HPDE6-E6E7 (cell line): Measurements from ENCODE around the gene ZNF827.
A peak's percentile ranks its signal among the peaks of the same experiment; 100 is the strongest.

Source experiments
- DNase-seq: peaks from one replicate; pipeline ENCODE4 v3.0.0; 2011; ENCODE audit warnings: missing footprints; ENCODE audit errors: extremely low spot score

The ZNF827 gene

GRCh38 chr4:145891958-145892357 lies 46.7 kb downstream of the ZNF827 start:
- DNase-seq: no peak

DNA sequence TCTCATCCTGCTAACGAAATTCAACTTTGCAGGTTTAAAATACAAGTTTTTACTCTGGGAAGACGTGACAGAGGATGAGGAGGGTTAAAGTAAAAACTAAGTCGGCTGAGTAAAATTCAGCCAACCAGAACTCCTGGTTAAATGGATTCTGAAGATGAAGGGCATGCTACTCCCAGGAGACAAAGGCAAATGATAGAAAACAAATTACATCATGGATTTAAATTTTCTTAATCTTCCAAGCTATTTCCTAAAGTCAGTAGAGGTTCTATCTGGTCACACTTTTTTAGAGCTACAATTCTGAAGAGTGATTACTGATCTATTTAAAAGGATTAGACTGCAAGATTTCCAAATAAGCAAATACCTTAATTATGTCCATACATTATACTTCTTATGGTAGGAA lies 47.9 kb downstream of the ZNF827 start:
- DNase-seq: no peak

GRCh38 chr4:145888393-145888792 lies 50.2 kb downstream of the ZNF827 start:
- DNase-seq: no peak

DNA sequence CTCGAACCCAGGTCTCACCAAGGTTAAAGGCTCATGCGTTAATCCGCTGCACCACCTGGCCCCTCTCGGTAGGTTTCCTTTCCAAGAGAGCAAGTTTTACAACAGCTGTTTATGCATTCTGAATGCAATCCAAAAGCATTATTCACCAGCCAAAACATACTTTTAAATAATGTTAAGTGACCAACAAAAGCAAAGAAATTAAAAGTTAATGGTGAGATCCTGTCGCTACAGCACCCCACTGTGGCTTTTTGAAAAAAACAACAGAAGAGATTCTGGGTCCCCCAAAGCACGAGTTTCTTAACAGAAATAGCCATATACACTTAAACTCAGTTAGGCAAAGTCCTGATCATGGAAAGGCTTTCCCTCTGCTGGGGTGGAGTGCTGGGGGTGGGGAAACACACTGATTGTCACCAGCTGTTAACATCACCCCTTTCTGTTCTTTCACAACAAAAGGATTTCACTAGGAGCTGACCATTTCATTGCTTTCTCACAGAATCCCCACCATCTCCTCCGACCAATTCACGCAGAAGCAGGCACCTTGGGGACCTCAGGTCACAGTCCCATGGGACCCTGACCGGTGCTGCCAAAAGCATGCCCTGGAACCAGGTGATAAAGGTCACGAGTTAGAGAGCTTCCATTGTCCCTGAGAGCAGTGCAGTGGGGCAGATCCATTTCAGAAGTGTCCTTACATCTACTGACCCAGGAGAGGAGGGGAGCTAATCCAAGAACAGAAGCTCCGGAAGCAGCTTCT lies 51.2 kb downstream of the ZNF827 start:
- no peak for DNase-seq

- DNase-seq: no peak
These were observed 51.8 kb downstream of the ZNF827 start for GRCh38 chr4:145886871-145887240.

GRCh38 chr4:145885666-145886065 lies 53.0 kb downstream of the ZNF827 start:
- no peak for DNase-seq

GRCh38 chr4:145884775-145885174 lies 53.8 kb downstream of the ZNF827 start:
- DNase-seq: no peak

GRCh38 chr4:145883101-145883694 lies 55.4 kb downstream of the ZNF827 start:
- DNase-seq: no peak

- DNase-seq: no peak
These were observed 56.0 kb downstream of the ZNF827 start for GRCh38 chr4:145882604-145883003.

GRCh38 chr4:145881989-145882388 lies 56.6 kb downstream of the ZNF827 start:
- DNase-seq: peak; percentile 83

GRCh38 chr4:145881576-145881975 lies 57.0 kb downstream of the ZNF827 start:
- DNase-seq: no peak

- DNase-seq: no peak
These were observed 58.2 kb downstream of the ZNF827 start for GRCh38 chr4:145880355-145880960.

GRCh38 chr4:145879598-145879997 lies 59.0 kb downstream of the ZNF827 start:
- no peak for DNase-seq

DNA sequence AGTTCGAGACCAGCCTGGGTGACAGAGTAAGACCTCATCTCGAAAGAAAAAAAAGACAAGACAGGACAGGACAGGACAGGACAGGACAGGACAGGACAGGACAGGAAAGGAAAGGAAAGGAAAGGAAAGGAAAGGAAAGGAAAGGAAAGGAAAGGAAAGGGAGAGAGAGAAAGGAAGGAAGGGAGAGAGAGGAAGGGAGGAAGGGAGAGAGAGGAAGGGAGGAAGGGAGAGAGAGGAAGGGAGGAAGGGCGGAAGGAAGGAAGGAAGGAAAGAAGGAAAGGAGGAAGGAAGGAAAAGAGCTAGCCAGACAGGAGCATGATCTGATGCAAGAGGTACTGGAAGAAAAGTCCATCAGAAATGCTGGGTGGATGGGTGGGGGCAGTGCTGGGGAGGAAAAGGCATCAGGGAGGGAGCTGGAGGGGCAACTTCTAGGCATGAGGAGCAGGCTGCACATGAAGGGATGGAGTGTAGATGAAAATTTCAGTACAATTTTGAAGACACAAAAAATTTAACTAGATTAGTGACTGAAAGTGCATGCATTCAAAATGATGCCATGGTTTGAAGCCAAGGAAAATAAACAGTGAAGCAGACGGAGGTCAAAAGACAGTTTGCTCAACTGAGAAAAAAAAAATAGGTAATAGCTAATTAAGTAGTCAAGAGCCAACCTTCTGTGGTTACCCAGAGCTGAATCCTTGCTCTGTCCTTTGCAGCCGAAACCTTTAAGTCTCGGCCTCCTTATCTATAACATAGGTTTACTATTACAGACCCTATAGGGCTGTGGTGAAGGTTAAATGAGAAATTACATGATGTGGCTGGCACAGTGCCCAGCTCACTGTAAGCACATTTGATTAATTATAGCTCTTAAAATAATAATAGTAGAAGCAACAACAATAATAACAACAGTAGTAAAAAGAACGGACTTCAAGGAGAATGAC lies 59.9 kb downstream of the ZNF827 start:
- no peak for DNase-seq

DNA sequence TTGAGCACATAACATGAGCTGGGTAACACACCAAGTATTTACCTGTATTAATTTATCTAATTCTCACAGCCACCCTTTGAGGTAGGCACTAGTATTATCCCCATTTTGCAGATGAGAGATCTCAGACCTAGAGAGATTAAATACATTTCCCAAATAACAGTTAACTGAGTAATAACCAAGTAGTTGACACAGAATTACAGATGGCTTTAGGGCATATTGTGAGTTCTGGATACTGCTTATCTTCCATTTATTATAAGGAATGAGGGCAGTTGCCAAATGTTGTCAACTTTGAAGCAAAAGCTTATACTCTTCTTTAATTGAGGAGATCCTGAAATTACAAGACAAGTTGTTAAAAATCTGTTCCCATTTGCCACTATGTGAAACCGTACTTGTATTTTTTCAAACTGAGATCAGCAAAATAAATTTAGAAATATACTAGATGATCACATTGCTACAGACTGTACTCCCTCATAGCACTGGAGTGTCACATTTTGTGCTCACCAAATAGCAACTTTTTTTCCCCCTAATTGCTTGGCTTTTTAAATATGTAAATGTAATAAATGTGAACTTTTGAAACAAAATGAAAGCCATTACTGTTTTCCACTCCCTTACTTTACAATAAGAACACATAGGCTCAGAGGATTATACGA lies 62.0 kb downstream of the ZNF827 start:
- no peak for DNase-seq

- DNase-seq: no peak
These were observed 64.7 kb downstream of the ZNF827 start for GRCh38 chr4:145873901-145874300.

- no peak for DNase-seq
These were observed 67.4 kb downstream of the ZNF827 start for GRCh38 chr4:145871209-145871608.

GRCh38 chr4:145870155-145871020 lies 68.2 kb downstream of the ZNF827 start:
- no peak for DNase-seq

DNA sequence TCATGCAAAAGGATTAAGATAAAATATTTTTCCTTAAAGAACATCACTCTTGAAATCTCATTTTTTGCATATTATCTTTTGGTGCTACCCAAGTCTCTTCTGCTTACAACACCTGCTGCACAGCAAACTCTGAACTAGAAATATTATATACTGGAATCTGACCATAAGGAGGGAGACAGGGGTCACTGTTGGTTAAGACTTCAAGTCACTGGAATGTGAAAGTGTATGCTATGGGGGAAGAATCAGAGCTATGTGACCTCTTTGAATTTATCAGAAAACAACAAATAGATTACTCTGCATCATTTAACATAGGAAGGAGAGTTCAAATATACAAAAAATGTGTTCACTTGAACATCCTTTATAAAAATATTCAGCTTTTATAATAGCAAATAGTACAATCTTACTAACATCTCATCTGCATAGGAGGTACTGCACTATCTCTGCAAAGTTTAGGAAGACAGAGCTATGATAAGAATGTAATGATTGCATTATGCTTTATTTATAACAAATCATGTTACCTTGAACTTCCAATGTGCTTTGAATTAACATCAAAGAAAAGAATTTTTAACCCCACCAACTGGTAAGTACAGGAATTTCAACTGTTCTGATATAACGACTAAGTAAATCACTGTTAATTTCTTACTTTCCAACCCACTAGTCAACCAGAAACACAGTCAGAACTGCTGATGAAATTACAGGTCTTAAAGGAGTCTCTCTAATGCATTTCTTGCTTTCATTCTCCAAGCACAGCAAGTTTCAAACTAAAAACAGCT lies 69.8 kb downstream of the ZNF827 start:
- DNase-seq: no peak

DNA sequence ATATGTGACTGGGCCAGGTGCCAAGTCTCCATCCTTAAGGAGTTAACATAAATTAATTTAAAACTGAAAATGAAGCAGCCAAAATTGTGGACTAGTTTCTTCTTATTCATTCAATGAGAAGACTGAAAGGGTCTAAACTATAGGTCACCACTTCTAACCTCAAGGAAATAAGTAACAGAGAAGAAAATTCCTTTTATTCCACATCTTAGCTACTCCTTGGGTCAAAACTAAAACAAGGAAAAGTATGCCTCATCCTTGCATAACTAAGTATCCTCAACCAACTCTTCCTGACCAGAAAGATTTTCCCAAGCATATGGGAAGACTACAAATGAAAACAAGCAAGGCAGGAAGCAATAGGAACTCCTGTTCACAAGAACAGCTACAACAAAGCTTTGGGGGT lies 71.2 kb downstream of the ZNF827 start:
- DNase-seq: no peak
